CD4-positive, alpha-beta T cell (primary cell): ENCODE data around the gene CCDC116. TPM values are rescaled to one million over a fixed set of nuclear protein-coding genes. Genes with fewer than 3 reads are reported as not detected.
A peak's percentile ranks its signal among the peaks of the same experiment; 100 is the strongest.

ENCODE experiments used
- ATAC-seq: fragments of 200-7000 bp; cut with Tn5 transposase; one replicate; pipeline ENCODE4 v1.10.0; 2022; ENCODE audit warnings: mild to moderate bottlenecking; ENCODE audit not compliant: poor library complexity
- CTCF ChIA-PET: fragments of 350-600 bp; sonication (Branson Sonifier 250); formaldehyde crosslinking; loops from one replicate; lab custom pipeline; 2021; ENCODE audit warnings: antibody characterized with exemption, inconsistent platforms; lab: Charles Lee
- POLR2A ChIA-PET: fragments of 350-600 bp; sonication (Branson Sonifier 250); formaldehyde crosslinking; loops from one replicate; lab custom pipeline; 2021; ENCODE audit warnings: antibody characterized with exemption, inconsistent platforms; lab: Charles Lee
- DNase-seq, 14 experiments: peaks; one replicate each; pipeline ENCODE4 v3.0.0-alpha.2; 2013 to 2020; ENCODE audit warnings: mixed read lengths in 2 of 14
- H3K27ac ChIP-seq, 2 donors: one replicate each; pipeline versions ENCODE4 v1.5.1 to v1.7.0; 2013; ENCODE audit warnings: low read length in 2 of 2, low read depth in 1 of 2, mild to moderate bottlenecking in 1 of 2
- H3K27me3 ChIP-seq, 2 experiments: 1 replicate in 1 of 2; 2 replicates in 1 of 2; pipeline versions ENCODE4 v1.6.1 to v1.7.0; 2013; ENCODE audit warnings: low read length in 2 of 2, control low read depth in 1 of 2, mild to moderate bottlenecking in 1 of 2, moderate library complexity in 1 of 2; ENCODE audit not compliant: insufficient read depth in 2 of 2, control insufficient read depth in 1 of 2
- H3K36me3 ChIP-seq: one replicate; pipeline ENCODE4 v1.6.1; 2013; ENCODE audit warnings: low read length, control low read depth; ENCODE audit not compliant: insufficient read depth
- H3K4me1 ChIP-seq: one replicate; pipeline ENCODE4 v1.6.1; 2013; ENCODE audit warnings: low read length, control low read depth; ENCODE audit not compliant: insufficient read depth
- H3K4me3 ChIP-seq: one replicate; pipeline ENCODE4 v1.5.1; 2013; ENCODE audit warnings: mild to moderate bottlenecking, low read length, moderate library complexity
- H3K9me3 ChIP-seq, 2 experiments: 1 replicate in 1 of 2; 2 replicates in 1 of 2; pipeline versions ENCODE4 v1.6.1 to v1.7.0; 2013; ENCODE audit warnings: low read length in 2 of 2, mild to moderate bottlenecking in 2 of 2, control low read depth in 1 of 2, moderate library complexity in 1 of 2; ENCODE audit not compliant: control insufficient read depth in 1 of 2, insufficient read depth in 1 of 2
- H3K27ac Mint-ChIP-seq: one replicate; pipeline ENCODE4 v1.8.0; 2020; ENCODE audit warnings: mixed read lengths
- H3K27me3 Mint-ChIP-seq: one replicate; pipeline ENCODE4 v1.8.0; 2021; ENCODE audit warnings: mixed read lengths
- H3K36me3 Mint-ChIP-seq: one replicate; pipeline ENCODE4 v1.8.0; 2021; ENCODE audit warnings: low read depth, mixed read lengths
- H3K4me1 Mint-ChIP-seq: one replicate; pipeline ENCODE4 v1.8.0; 2021; ENCODE audit warnings: low read depth, mixed read lengths
- H3K4me3 Mint-ChIP-seq: one replicate; pipeline ENCODE4 v1.8.0; 2020; ENCODE audit warnings: mild to moderate bottlenecking, mixed read lengths
- H3K9me3 Mint-ChIP-seq: one replicate; pipeline ENCODE4 v1.8.0; 2020; ENCODE audit warnings: mixed read lengths
- CTCF ChIP-seq: fragments of 200-600 bp; IDR thresholded peaks from one replicate; pipeline ENCODE4 v1.8.0; 2022; ENCODE audit warnings: antibody characterized with exemption, mild to moderate bottlenecking
- intact Hi-C, 2 experiments: fragments of 100-400 bp; cut with DNase I in 1 of 2; cut with micrococcal nuclease in 1 of 2; formaldehyde crosslinking; loops; one replicate each; pipeline versions ENCODE4 v1.15.1 to v1.9.0; 2023 to 2025; cut with DNase I, micrococcal nuclease
- total RNA-seq, 174 experiments: library from RNA in 2 of 174; stranded (reverse) in 2 of 174; gene quantifications; one replicate each; pipeline ENCODE4 v1.2.3 and lab custom pipeline; 2021 to 2026

Gene CCDC116
- total RNA-seq, 2 experiments from 2014 or later, result 0.14 to 0.20 TPM

- H3K9me3 ChIP-seq, result no peaks in the 10 kb centered on the region
- H3K27ac Mint-ChIP-seq, result no peak overlapping the region
These were observed 17.7 kb downstream of the CCDC116 start for GRCh38 chr22:21650280-21650679.

GRCh38 chr22:21650823-21651520 lies 18.4 kb downstream of the CCDC116 start:
- Mint-ChIP-seq H3K4me1 (peaks cover 29% of the 10 kb centered on the region), H3K27me3 (no peaks in the 10 kb centered on the region), H3K4me3 (peak overlapping the region; percentile 87), H3K36me3 (peaks cover 14% of the 10 kb centered on the region), H3K9me3 (no peaks in the 10 kb centered on the region), H3K27ac (no peak overlapping the region)
- Histone ChIP-seq H3K4me1 (peaks cover 33% of the 10 kb centered on the region), H3K27me3 (no peaks in the 10 kb centered on the region), H3K4me3 (peak overlapping the region; percentile 65), H3K9me3 (no peaks in the 10 kb centered on the region), H3K27ac (no peak overlapping the region), H3K36me3 (peaks cover 13% of the 10 kb centered on the region)
- POLR2A ChIA-PET, result interaction anchor here (2.1 to 4.4 kb wide), 2 partner anchors 9 to 22 kb away, joined by 10 to 32 read pairs; partner anchors contain the start of gene SDF2L1
- ATAC-seq, result no peak
- DNase-seq, result peak in 1 of 14 experiments; percentile 9
- TF ChIP-seq CTCF, result no peak
- CTCF ChIA-PET, result interaction anchor here (1.0 kb wide), 1 partner anchor 8 kb away, joined by 4 read pairs; the partner anchor contains the start of gene SDF2L1
- intact Hi-C loops, result no loop called here

More at GRCh38 chr22:21650280-21650679, 17.7 kb downstream of the CCDC116 start:
- peaks cover 33% of the 10 kb centered on the region for H3K4me1 ChIP-seq
- intact Hi-C loops, result no loop called here
- peaks cover 28% of the 10 kb centered on the region for H3K4me1 Mint-ChIP-seq
- H3K4me3 ChIP-seq, result no peak overlapping the region
- H3K36me3 ChIP-seq, result peaks cover 13% of the 10 kb centered on the region
- no peak for TF ChIP-seq CTCF
- DNase-seq (no peak), ATAC-seq (no peak)
- ChIA-PET POLR2A (interaction anchor here (4.4 kb wide), 1 partner anchor 8 kb away, joined by 32 read pairs; the partner anchor contains the start of gene SDF2L1), CTCF (no interaction called here)
- H3K4me3 Mint-ChIP-seq, result no peak overlapping the region
- no peaks in the 10 kb centered on the region for H3K27me3 Mint-ChIP-seq
- H3K27ac ChIP-seq, result no peak overlapping the region
- peaks cover 14% of the 10 kb centered on the region for H3K36me3 Mint-ChIP-seq
- H3K27me3 ChIP-seq, result no peaks in the 10 kb centered on the region
- no peaks in the 10 kb centered on the region for H3K9me3 Mint-ChIP-seq

- no peak for ATAC-seq
- ChIA-PET POLR2A (interaction anchor here (2.1 to 4.4 kb wide), 2 partner anchors 9 to 23 kb away, joined by 10 to 32 read pairs; partner anchors contain the start of gene SDF2L1), CTCF (interaction anchor here (1.0 kb wide), 1 partner anchor 9 kb away, joined by 4 read pairs; the partner anchor contains the start of gene SDF2L1)
- Histone ChIP-seq H3K9me3 (no peaks in the 10 kb centered on the region), H3K27me3 (no peaks in the 10 kb centered on the region), H3K27ac (no peak overlapping the region), H3K4me1 (peaks cover 32% of the 10 kb centered on the region), H3K36me3 (peaks cover 13% of the 10 kb centered on the region), H3K4me3 (peak overlapping the region; percentile 65)
- peaks cover 32% of the 10 kb centered on the region for H3K4me1 Mint-ChIP-seq
- H3K9me3 Mint-ChIP-seq, result no peaks in the 10 kb centered on the region
- H3K27ac Mint-ChIP-seq, result no peak overlapping the region
- intact Hi-C loops, result no loop called here
- DNase-seq, result no peak
- peaks cover 8% of the 10 kb centered on the region for H3K36me3 Mint-ChIP-seq
- H3K27me3 Mint-ChIP-seq, result no peaks in the 10 kb centered on the region
- peak overlapping the region; percentile 87 for H3K4me3 Mint-ChIP-seq
- TF ChIP-seq CTCF, result no peak
These were observed 19.0 kb downstream of the CCDC116 start for GRCh38 chr22:21651521-21652009.
